HG02938 (cell line): ENCODE data around the gene FARSB.
"Not testable (repeated sequence)": the region's sequence is repeated elsewhere in the genome, so short reads cannot be mapped to it uniquely, and the experiment has no call there.

Experiments
- ATAC-seq: cut with Tn5 transposase; IDR thresholded peaks from one replicate; pipeline ENCODE4 v1.9.1; 2021; ENCODE audit warnings: mild to moderate bottlenecking, moderate library complexity; ENCODE audit not compliant: unreplicated experiment

FARSB gene

GRCh38 chr2:222655787-222656525 is at the start of gene FARSB:
Gene FARSB (minus strand): TSS chr2:222656092. CDS start chr2:222656073, 19 bp downstream.
- peak; percentile 87 for ATAC-seq

- no peak for ATAC-seq
Measured at GRCh38 chr2:222703886-222704285, 48.0 kb upstream of the FARSB start.

GRCh38 chr2:222703091-222703490 is 47.2 kb upstream of the FARSB start:
- no peak for ATAC-seq

- peak; percentile 55 for ATAC-seq
Measured at GRCh38 chr2:222701721-222702131, 45.8 kb upstream of the FARSB start.

GRCh38 chr2:222701233-222701632 is 45.3 kb upstream of the FARSB start:
- ATAC-seq = no peak

GRCh38 chr2:222698276-222698675 is 42.4 kb upstream of the FARSB start:
- no peak for ATAC-seq

GRCh38 chr2:222693837-222694236 is 37.9 kb upstream of the FARSB start:
- peak; percentile 60 for ATAC-seq

- not testable (repeated sequence) for ATAC-seq
Measured at GRCh38 chr2:222693413-222693812, 37.5 kb upstream of the FARSB start.

- ATAC-seq = peak; percentile 97
Measured at GRCh38 chr2:222690564-222691200, 34.8 kb upstream of the FARSB start.

GRCh38 chr2:222689322-222689721 is 33.4 kb upstream of the FARSB start:
- ATAC-seq = no peak

GRCh38 chr2:222688917-222689316 is 33.0 kb upstream of the FARSB start:
- ATAC-seq = no peak

- no peak for ATAC-seq
Measured at GRCh38 chr2:222686086-222686750, 30.3 kb upstream of the FARSB start.

- no peak for ATAC-seq
Measured at GRCh38 chr2:222683805-222684204, 27.9 kb upstream of the FARSB start.

- ATAC-seq = no peak
Measured at GRCh38 chr2:222677981-222678380, 22.1 kb upstream of the FARSB start.

- no peak for ATAC-seq
Measured at GRCh38 chr2:222673883-222674282, 18.0 kb upstream of the FARSB start.

GRCh38 chr2:222673273-222673672 is 17.4 kb upstream of the FARSB start:
- ATAC-seq = no peak

GRCh38 chr2:222672068-222672401 is 16.1 kb upstream of the FARSB start:
- no peak for ATAC-seq

GRCh38 chr2:222671259-222672067 is 15.6 kb upstream of the FARSB start, which contains the start of gene MOGAT1:
Gene MOGAT1 (plus strand): TSS chr2:222671658. CDS start chr2:222671786, 128 bp downstream.
- ATAC-seq = no peak

- no peak for ATAC-seq
Measured at GRCh38 chr2:222670191-222671038, 14.5 kb upstream of the FARSB start.

GRCh38 chr2:222669353-222669752 is 13.5 kb upstream of the FARSB start:
- no peak for ATAC-seq
